KOPT-K1 (cell line): ENCODE data around the gene CAPN2.
"Not testable (repeated sequence)": the region's sequence is repeated elsewhere in the genome, so short reads cannot be mapped to it uniquely, and the experiment has no call there.

Source experiments
- H3K27ac ChIP-seq: fragments of 200-600 bp; sonication (generic); 2 replicates; pipeline ENCODE4 v1.5.1; 2016; ENCODE audit warnings: antibody characterized with exemption, mild to moderate bottlenecking, low read depth, low read length; ENCODE audit not compliant: poor library complexity, severe bottlenecking
- H3K36me3 ChIP-seq: fragments of 200-600 bp; sonication (generic); 2 replicates; pipeline ENCODE4 v1.5.1; 2017; ENCODE audit warnings: antibody characterized with exemption, mild to moderate bottlenecking, low read length, moderate library complexity; ENCODE audit not compliant: insufficient read depth
- H3K9me3 ChIP-seq: fragments of 200-600 bp; sonication (generic); 2 replicates; pipeline ENCODE4 v1.5.1; 2017; ENCODE audit warnings: antibody characterized with exemption, low read length, mild to moderate bottlenecking; ENCODE audit not compliant: insufficient read depth, poor library complexity, severe bottlenecking

The CAPN2 gene

GRCh38 chr1:223793716-223794115 is 81.4 kb downstream of the CAPN2 start:
- Histone ChIP-seq H3K36me3 (peaks cover 85% of the 10 kb centered on the region), H3K27ac (no peak overlapping the region), H3K9me3 (no peaks in the 10 kb centered on the region)

GRCh38 chr1:223794136-223794880 is 82.0 kb downstream of the CAPN2 start:
- Histone ChIP-seq H3K27ac (no peak overlapping the region), H3K9me3 (no peaks in the 10 kb centered on the region), H3K36me3 (peaks cover 87% of the 10 kb centered on the region)

GRCh38 chr1:223796210-223796609 is 83.9 kb downstream of the CAPN2 start:
- Histone ChIP-seq H3K36me3 (peaks cover 94% of the 10 kb centered on the region), H3K27ac (no peak overlapping the region), H3K9me3 (no peaks in the 10 kb centered on the region)

- no peak overlapping the region for H3K27ac ChIP-seq
- no peaks in the 10 kb centered on the region for H3K9me3 ChIP-seq
- peaks cover 99% of the 10 kb centered on the region for H3K36me3 ChIP-seq
Measured at GRCh38 chr1:223802032-223802431, 89.7 kb downstream of the CAPN2 start.

- Histone ChIP-seq H3K9me3 (peaks cover 5% of the 10 kb centered on the region), H3K27ac (no peak overlapping the region), H3K36me3 (peaks cover 97% of the 10 kb centered on the region)
Measured at GRCh38 chr1:223802602-223803001, 90.3 kb downstream of the CAPN2 start.

- no peak overlapping the region for H3K27ac ChIP-seq
- H3K9me3 ChIP-seq: peaks cover 5% of the 10 kb centered on the region
- H3K36me3 ChIP-seq: peaks cover 97% of the 10 kb centered on the region
Measured at GRCh38 chr1:223803211-223803610, 90.9 kb downstream of the CAPN2 start.

GRCh38 chr1:223809905-223810304 is 97.6 kb downstream of the CAPN2 start:
- H3K9me3 ChIP-seq: peaks cover 16% of the 10 kb centered on the region
- peaks cover 89% of the 10 kb centered on the region for H3K36me3 ChIP-seq
- H3K27ac ChIP-seq: not testable (repeated sequence)

GRCh38 chr1:223810586-223810985 is 98.2 kb downstream of the CAPN2 start:
- H3K27ac ChIP-seq: no peak overlapping the region

GRCh38 chr1:223811634-223812101 is 99.3 kb downstream of the CAPN2 start:
- H3K27ac ChIP-seq: no peak overlapping the region
- H3K9me3 ChIP-seq: peaks cover 16% of the 10 kb centered on the region
- peaks cover 89% of the 10 kb centered on the region for H3K36me3 ChIP-seq

More at GRCh38 chr1:223810586-223810985, 98.2 kb downstream of the CAPN2 start:
- Histone ChIP-seq H3K9me3 (peaks cover 16% of the 10 kb centered on the region), H3K36me3 (peaks cover 89% of the 10 kb centered on the region)

GRCh38 chr1:223813645-223814044 is 101.3 kb downstream of the CAPN2 start:
- Histone ChIP-seq H3K36me3 (peaks cover 81% of the 10 kb centered on the region), H3K27ac (no peak overlapping the region), H3K9me3 (peaks cover 12% of the 10 kb centered on the region)

GRCh38 chr1:223815020-223815853 is 102.9 kb downstream of the CAPN2 start:
- Histone ChIP-seq H3K36me3 (peaks cover 87% of the 10 kb centered on the region), H3K9me3 (peaks cover 12% of the 10 kb centered on the region), H3K27ac (no peak overlapping the region)

GRCh38 chr1:223815865-223816264 is 103.5 kb downstream of the CAPN2 start:
- Histone ChIP-seq H3K9me3 (peaks cover 12% of the 10 kb centered on the region), H3K36me3 (peaks cover 87% of the 10 kb centered on the region), H3K27ac (no peak overlapping the region)

GRCh38 chr1:223817265-223817664 is 104.9 kb downstream of the CAPN2 start:
- H3K27ac ChIP-seq: not testable (repeated sequence)
- peaks cover 79% of the 10 kb centered on the region for H3K36me3 ChIP-seq
- H3K9me3 ChIP-seq: peaks cover 12% of the 10 kb centered on the region

- no peak overlapping the region for H3K27ac ChIP-seq
- H3K9me3 ChIP-seq: no peaks in the 10 kb centered on the region
- peaks cover 56% of the 10 kb centered on the region for H3K36me3 ChIP-seq
Measured at GRCh38 chr1:223819730-223820514, 107.6 kb downstream of the CAPN2 start.

- H3K27ac ChIP-seq: no peak overlapping the region
Measured at GRCh38 chr1:223820515-223820858, 108.1 kb downstream of the CAPN2 start.

More at GRCh38 chr1:223820515-223820858, 108.1 kb downstream of the CAPN2 start:
- Histone ChIP-seq H3K9me3 (no peaks in the 10 kb centered on the region), H3K36me3 (peaks cover 50% of the 10 kb centered on the region)
